SK-N-MC (cell line): ENCODE results near the gene LYZL6.
"Not testable (repeated sequence)": the region's sequence is repeated elsewhere in the genome, so short reads cannot be mapped to it uniquely, and the experiment has no call there.

ENCODE experiments used
- DNase-seq: peaks from one replicate; pipeline ENCODE4 v3.0.0-alpha.2; 2011; ENCODE audit warnings: low read depth, low spot score
- H3K27ac ChIP-seq: fragments of 200-600 bp; sonication (generic); 2 replicates; pipeline ENCODE4 v1.5.1; 2016; ENCODE audit warnings: mixed run types
- H3K36me3 ChIP-seq: fragments of 200-600 bp; sonication (generic); 2 replicates; pipeline ENCODE4 v1.6.1; 2017; ENCODE audit warnings: antibody characterized with exemption, low read length, mixed read lengths; ENCODE audit not compliant: insufficient read depth
- H3K4me3 ChIP-seq: fragments of 200-600 bp; sonication (generic); 2 replicates; pipeline ENCODE4 v1.5.1; 2016
- H3K9ac ChIP-seq: fragments of 200-600 bp; sonication (generic); 2 replicates; pipeline ENCODE4 v1.8.0; 2017; ENCODE audit warnings: mixed run types, mixed read lengths; ENCODE audit not compliant: insufficient read length
- H3K9me3 ChIP-seq: fragments of 200-600 bp; sonication (generic); 2 replicates; pipeline ENCODE4 v1.6.1; 2017; ENCODE audit warnings: low read depth, mild to moderate bottlenecking, antibody characterized with exemption, low read length, moderate library complexity, mixed read lengths
- EZH2 ChIP-seq: fragments of 200-600 bp; sonication (generic); IDR thresholded peaks from one replicate; pipeline ENCODE4 v1.6.1; 2017; ENCODE audit warnings: antibody characterized with exemption
- FOXP2 ChIP-seq: optimal IDR thresholded peaks from 2 replicates; pipeline ENCODE3; 2011; ENCODE audit warnings: mild to moderate bottlenecking, moderate library complexity; ENCODE audit not compliant: insufficient read depth; ENCODE audit errors: extremely low read length, control extremely low read depth
- POLR2AphosphoS5 ChIP-seq: IDR thresholded peaks from 2 replicates; pipeline ENCODE4 v1.6.1; 2012; ENCODE audit warnings: mild to moderate bottlenecking, low read depth, low read length, borderline replicate concordance

Gene LYZL6

GRCh38 chr17:35949401-35949800 is 5.9 kb upstream of the LYZL6 start:
- TF ChIP-seq POLR2AphosphoS5 (no peak), EZH2 (no peak), FOXP2 (no peak)
- H3K36me3 ChIP-seq, result no peaks in the 10 kb centered on the region
- no peak overlapping the region for H3K27ac ChIP-seq
- H3K4me3 ChIP-seq, result no peak overlapping the region
- DNase-seq, result no peak
- H3K9me3 ChIP-seq, result no peaks in the 10 kb centered on the region
- no peak overlapping the region for H3K9ac ChIP-seq

GRCh38 chr17:35948092-35948491 is 4.6 kb upstream of the LYZL6 start:
- H3K4me3 ChIP-seq, result no peak overlapping the region
- no peaks in the 10 kb centered on the region for H3K9me3 ChIP-seq
- H3K27ac ChIP-seq, result no peak overlapping the region
- no peak for TF ChIP-seq FOXP2
- no peak for TF ChIP-seq EZH2
- no peak for TF ChIP-seq POLR2AphosphoS5
- no peak overlapping the region for H3K9ac ChIP-seq
- H3K36me3 ChIP-seq, result no peaks in the 10 kb centered on the region
- no peak for DNase-seq

DNA sequence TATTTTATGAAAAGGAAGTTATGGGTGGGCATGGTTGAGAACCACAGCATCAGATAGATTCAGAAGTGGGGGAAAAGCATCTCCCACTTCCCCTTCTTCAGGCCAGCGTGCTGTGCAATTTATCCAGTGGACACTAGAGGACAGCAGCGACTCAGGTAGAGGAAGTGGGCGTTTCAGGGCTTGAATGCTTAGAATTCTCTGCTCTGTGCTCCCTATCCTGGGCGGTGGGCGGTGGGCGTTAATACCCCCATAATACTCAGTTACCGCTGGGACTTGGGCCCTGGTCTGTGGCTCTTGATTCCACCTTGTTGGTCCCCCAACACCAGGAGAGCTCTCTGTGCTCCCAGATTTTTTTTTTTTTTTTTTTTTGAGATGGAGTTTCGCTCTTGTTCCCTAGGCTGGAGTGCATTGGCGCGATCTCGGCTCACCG is 3.7 kb upstream of the LYZL6 start:
- Histone ChIP-seq H3K9me3 (no peaks in the 10 kb centered on the region), H3K9ac (no peak overlapping the region), H3K36me3 (no peaks in the 10 kb centered on the region), H3K27ac (no peak overlapping the region), H3K4me3 (no peak overlapping the region)
- DNase-seq, result no peak
- TF ChIP-seq POLR2AphosphoS5 (no peak), EZH2 (no peak), FOXP2 (no peak)

DNA sequence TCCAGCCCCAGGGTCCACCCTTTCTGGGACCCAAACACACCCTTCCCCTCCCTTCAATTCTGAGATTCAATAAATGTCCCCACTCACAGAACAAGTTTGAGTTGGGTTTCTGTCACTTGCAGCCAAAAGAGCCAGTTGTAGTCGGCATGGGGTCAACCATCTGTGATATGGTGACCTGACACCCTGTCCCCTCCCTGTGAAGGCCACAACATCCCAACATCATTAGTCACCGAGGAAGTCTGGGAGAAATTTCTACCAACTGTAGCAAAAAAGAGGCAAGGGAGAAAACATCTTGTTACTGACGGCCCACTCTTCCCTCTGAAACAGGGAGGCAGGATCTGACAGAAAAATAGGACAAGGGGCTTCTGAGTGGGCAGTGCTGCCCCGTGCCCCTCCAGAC is 638 bp upstream of the LYZL6 start:
- Histone ChIP-seq H3K36me3 (no peaks in the 10 kb centered on the region), H3K4me3 (no peak overlapping the region), H3K27ac (no peak overlapping the region), H3K9ac (no peak overlapping the region), H3K9me3 (no peaks in the 10 kb centered on the region)
- no peak for DNase-seq
- TF ChIP-seq FOXP2 (no peak), EZH2 (no peak), POLR2AphosphoS5 (no peak)

GRCh38 chr17:35942588-35943186 is 826 bp downstream of the LYZL6 start:
- TF ChIP-seq EZH2 (no peak), POLR2AphosphoS5 (no peak), FOXP2 (no peak)
- Histone ChIP-seq H3K27ac (no peak overlapping the region), H3K9ac (no peak overlapping the region), H3K4me3 (no peak overlapping the region), H3K36me3 (no peaks in the 10 kb centered on the region), H3K9me3 (no peaks in the 10 kb centered on the region)
- DNase-seq, result no peak

DNA sequence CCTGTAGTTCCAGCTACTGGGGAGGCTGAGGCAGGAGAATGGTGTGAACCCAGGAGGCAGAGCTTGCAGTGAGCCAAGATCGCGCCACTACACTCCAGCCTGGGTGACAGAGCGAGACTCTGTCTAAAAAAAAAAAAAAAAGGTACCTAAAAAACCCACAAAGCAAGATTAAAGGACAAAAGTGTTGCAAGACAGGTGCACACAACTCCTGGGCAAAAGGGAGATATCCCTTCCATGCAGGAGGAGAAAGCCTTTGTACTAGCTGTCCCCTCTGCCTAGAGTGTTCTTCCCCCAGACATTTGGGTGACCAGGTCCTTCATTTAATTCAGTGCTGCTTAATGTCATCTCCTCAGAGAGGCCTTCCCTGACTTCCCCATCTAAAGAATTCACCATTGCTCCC is 5.0 kb downstream of the LYZL6 start:
- DNase-seq, H3K9me3 ChIP-seq, H3K4me3 ChIP-seq, H3K9ac ChIP-seq, H3K36me3 ChIP-seq, H3K27ac ChIP-seq: not testable (repeated sequence)

DNA sequence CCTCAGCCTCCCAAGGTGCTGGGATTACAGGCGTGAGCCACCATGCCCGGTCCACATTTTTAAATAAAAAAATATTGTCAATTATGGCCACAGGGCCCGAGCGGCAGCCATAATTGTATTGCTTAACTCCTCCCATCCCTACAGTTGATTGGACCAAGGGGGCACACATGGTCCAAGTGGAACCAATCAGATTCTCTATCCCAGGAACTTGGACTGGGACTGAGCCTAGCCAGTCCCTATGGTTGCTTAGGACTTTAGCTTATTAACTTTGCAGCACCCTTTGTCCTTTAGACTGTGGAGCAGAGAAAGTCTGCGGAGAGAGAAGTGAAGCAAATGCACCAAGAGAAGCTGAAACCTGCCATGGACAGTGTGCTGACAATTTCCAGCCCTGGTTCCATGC is 7.5 kb downstream of the LYZL6 start:
- DNase-seq, result no peak
- Histone ChIP-seq H3K36me3 (no peaks in the 10 kb centered on the region), H3K4me3 (no peak overlapping the region), H3K9ac (no peak overlapping the region), H3K9me3 (no peaks in the 10 kb centered on the region), H3K27ac (no peak overlapping the region)
- no peak for TF ChIP-seq EZH2
- no peak for TF ChIP-seq POLR2AphosphoS5
- TF ChIP-seq FOXP2, result no peak

DNA sequence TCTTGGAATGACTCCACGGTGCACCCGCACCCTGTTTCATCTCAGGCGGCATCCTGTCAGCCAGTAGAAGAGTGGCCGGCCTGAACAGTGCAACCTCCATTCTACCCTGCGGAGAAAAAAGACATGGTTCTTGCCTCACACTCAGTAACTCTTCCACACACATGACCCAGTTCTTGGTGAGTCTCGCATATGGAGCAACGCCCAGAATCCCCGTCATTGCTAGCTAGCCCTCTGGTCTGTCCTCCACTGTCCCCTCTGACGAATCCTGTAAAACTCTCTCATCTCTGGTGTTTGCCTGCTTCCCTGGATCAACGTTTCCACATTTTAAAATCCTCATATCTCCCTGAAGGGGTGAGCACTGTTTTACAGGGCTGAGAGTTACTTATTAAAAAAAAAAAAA is 8.8 kb downstream of the LYZL6 start:
- no peak overlapping the region for H3K9ac ChIP-seq
- H3K9me3 ChIP-seq, result no peaks in the 10 kb centered on the region
- H3K4me3 ChIP-seq, result no peak overlapping the region
- DNase-seq, result no peak
- no peak overlapping the region for H3K27ac ChIP-seq
- no peaks in the 10 kb centered on the region for H3K36me3 ChIP-seq
- no peak for TF ChIP-seq EZH2
- TF ChIP-seq FOXP2, result no peak
- TF ChIP-seq POLR2AphosphoS5, result no peak

DNA sequence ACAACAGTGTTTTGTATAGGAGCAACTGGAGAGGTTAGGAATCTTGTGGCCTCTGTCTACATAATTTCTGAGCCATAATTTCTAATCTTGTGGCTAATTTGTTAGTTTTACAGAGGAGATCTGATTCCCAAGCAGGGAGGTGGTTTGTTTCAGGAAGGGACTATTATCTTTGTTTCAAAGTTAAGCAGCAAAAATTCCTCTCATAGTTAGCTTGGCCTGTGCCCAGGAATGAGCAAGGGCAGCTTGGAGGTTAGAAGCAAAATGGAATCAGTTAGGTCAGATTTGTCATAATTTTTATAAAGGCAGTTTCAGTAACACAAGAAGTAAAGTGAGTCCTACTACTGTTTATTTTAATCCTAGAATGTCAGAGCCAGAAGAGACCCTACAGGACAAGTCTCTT is 10.9 kb downstream of the LYZL6 start:
- no peak overlapping the region for H3K9ac ChIP-seq
- no peak overlapping the region for H3K4me3 ChIP-seq
- 0 out of 2 replicates have a peak overlapping the region, but pooled peaks have one; percentile 2 for H3K27ac ChIP-seq
- TF ChIP-seq EZH2 (no peak), POLR2AphosphoS5 (no peak), FOXP2 (no peak)
- no peaks in the 10 kb centered on the region for H3K36me3 ChIP-seq
- no peak for DNase-seq
- no peaks in the 10 kb centered on the region for H3K9me3 ChIP-seq
